AG08396 (cell line): Measurements from ENCODE around the gene FCAR.
"Not testable (repeated sequence)": the region's sequence is repeated elsewhere in the genome, so short reads cannot be mapped to it uniquely, and the experiment has no call there.

Source experiments
- DNase-seq: peaks from one replicate; pipeline ENCODE4 v3.0.0; 2012; ENCODE audit warnings: low spot score, mixed read lengths

FCAR gene

DNA sequence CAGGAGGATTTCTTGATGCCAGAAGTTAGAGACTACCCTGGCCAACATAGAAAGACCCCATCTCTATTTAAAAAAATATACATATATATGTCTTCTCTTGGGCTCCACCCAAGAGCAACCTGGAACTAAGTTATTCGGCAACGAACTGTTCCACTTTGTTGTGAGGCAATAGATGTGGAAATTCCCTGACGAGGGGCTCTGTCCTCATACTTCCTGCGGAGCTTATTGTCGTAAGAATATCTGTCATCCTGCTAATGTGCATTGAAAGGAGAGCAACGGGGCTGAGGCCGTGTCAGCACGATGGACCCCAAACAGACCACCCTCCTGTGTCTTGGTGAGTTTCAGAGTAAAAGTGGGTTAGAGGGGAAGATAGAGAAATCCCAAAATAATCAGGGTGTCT is at the start of gene FCAR:
TSS of gene FCAR (plus strand) at position 246 of the 400 bp plus-strand sequence. CDS start at position 301, 55 bp downstream.
- DNase-seq = no peak

DNA sequence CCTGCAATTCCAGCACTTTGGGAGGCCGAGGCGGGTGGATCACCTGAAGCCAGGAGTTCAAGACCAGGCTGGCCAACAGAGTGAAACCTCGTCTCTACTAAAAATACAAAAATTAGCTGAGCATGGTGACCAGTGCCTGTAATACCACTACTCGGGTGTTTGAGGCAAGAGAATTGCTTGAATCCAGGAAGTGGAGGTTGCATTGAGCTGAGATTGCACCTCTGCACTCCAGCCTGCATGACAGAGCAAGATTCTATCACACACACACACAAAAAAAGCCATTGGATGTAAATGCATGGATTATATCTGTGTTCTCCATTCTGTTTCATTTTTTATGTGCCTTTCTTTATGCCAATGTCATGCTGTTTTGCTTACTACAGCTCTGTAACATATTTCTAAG is 49.6 kb upstream of the FCAR start:
- DNase-seq = not testable (repeated sequence)

DNA sequence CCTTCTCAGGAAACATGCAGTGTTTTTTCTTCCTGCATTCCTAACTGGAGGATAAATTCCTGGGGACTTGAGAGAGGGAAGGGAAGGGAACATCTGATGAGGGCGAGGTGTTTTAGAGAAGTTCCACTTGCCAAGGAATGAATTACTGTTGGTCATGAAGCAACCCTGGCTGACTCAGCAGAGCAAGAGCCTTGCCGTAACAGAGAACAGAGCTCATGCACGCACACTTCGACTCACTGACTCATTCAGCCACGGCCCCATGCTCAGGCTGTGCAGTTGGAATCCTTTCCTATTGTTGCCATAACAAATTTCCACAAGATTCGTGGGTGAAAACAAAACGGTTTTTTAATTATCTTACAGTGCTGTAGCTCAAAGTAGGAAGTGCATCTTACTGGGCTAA is 48.7 kb upstream of the FCAR start:
- DNase-seq = not testable (repeated sequence)

DNA sequence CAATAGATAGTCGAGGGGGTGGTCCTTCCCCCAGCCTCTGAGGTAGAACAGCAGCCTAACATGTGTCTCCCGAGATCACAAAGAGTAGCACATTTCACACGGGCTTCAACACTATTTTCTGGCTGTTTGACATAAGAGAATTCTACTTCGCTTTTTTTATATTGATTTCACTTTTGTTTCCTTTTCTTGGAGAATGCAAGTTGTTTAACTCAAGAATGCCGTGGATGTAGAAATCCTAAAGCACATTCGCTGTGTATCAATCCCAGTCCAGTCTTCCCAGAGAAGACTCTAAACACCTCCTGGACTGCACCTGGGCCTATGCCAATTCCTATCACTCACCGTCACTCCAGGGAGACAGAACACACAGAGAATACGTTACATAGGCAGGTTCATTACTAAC is 46.0 kb upstream of the FCAR start:
- not testable (repeated sequence) for DNase-seq

DNA sequence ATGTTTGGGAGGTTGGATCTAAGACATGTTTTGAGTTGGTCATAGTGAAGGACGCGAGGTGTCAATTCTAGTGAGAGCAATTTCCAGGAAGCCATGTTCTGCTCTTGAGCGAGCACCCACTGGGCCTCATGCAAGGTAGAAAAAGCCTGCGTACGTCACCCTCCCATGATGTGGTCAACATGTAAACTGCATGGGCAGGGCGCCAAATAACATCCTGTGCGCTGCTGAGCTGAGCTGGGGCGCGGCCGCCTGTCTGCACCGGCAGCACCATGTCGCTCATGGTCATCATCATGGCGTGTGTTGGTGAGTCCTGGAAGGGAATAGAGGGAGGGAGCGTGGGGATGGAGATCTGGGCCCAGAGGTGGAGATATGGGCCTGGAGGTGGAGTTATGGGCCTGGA is 41.5 kb upstream of the FCAR start, which contains the start of gene KIR2DS4:
TSS of gene KIR2DS4 (plus strand) at position 181 of the 400 bp plus-strand sequence.
- DNase-seq = not testable (repeated sequence)

DNA sequence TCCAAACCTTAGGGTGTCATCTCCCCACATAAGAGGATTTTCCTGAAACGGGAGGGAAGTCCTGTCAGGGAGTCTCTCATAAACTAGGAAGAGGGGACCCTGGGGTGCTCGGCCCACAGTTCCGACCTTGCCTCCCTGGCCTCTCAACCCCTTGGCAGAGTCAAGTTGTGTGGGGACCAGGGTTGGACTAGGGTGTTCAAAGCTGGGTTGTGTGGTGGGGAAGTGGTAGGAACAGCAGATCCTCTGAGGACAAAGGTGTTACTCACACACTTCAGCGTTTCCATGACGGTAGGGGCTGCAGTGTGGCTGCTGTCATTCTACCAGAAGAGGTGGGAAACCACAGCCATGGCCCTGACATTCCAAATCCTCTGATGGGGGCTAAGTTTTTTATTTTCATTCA is 38.9 kb upstream of the FCAR start:
- not testable (repeated sequence) for DNase-seq

DNA sequence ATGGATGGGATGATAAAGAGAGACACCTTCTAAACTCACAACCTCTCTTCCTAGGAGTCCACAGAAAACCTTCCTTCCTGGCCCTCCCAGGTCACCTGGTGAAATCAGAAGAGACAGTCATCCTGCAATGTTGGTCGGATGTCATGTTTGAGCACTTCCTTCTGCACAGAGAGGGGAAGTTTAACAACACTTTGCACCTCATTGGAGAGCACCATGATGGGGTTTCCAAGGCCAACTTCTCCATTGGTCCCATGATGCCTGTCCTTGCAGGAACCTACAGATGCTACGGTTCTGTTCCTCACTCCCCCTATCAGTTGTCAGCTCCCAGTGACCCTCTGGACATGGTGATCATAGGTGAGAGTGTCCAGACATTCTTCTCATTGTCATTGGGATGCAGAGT is 36.5 kb upstream of the FCAR start:
- not testable (repeated sequence) for DNase-seq

DNA sequence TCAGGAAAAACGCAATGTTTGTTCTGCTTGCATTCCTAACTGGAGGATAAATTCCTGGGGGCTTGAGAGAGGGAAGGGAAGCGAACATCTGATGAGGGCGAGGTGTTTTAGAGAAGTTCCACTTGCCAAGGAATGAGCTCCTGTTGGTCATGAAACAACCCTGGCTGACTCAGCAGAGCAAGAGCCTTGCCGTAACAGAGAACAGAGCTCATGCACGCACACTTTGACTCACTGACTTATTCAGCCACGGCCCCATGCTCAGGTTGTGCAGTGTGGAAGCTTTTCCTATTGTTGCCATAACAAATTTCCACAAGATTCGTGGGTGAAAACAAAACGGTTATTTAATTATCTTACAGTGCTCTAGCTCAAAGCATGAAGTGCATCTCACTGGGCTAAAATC is 30.9 kb upstream of the FCAR start:
- not testable (repeated sequence) for DNase-seq

DNA sequence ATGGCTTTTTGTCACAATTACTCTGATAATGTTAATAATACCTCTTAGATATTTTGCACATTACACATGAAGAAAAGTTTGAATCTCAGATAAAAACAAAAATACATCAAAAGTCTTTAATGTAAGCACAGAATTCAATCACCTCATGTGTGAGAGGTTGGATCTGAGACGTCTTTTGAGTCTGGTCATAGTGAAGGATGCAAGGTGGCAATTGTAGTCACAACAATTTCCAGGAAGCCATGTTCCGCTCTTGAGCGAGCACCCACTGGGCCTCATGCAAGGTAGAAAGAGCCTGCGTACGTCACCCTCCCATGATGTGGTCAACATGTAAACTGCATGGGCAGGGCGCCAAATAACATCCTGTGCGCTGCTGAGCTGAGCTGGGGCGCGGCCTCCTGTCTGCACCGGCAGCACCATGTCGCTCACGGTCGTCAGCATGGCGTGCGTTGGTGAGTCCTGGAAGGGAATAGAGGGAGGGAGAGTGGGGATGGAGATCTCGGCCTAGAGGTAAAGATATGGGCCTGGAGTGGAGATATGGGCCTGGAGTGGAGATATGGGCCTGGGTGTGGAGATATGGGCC is 23.9 kb upstream of the FCAR start, which contains the start of gene KIR3DL2:
TSS of gene KIR3DL2 (plus strand) at position 383 of the 580 bp plus-strand sequence. CDS start at position 416, 33 bp downstream.
- DNase-seq = not testable (repeated sequence)

DNA sequence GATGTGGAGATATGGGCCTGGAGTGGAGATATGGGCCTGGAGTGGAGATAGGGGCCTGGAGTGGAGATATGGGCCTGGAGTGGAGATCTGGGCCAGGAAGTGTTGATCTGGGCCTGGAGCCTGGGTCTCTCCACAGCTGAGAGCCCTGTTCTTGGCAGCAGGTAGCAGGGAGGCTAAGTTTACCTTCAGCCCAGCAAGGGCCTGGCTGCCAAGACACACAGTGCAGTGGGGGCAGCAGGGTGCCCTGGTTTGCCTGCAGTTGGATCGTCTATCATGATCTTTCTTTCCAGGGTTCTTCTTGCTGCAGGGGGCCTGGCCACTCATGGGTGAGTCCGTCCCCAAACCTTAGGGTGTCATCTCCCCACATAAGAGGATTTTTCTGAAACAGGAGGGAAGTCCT is 23.1 kb upstream of the FCAR start:
- no peak for DNase-seq

DNA sequence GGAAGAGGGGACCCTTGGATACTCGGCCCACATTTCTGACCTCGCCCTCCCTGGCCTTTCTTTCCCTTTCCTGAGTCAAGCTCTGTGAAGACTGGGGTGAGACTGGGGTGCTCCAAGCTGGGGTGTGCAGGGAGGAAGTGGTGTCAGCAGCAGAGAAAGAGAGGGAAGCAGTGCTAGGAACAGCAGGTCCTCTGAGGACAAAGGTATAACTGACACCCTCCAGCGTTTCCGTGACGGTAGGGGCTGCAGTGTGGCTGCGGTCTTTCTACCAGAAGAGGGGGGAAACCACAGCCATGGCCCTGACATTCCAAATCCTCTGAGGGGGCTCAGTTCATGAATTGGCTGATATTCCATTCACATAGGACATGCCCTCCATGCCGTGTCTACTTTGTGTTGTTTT is 22.7 kb upstream of the FCAR start:
- DNase-seq = no peak

DNA sequence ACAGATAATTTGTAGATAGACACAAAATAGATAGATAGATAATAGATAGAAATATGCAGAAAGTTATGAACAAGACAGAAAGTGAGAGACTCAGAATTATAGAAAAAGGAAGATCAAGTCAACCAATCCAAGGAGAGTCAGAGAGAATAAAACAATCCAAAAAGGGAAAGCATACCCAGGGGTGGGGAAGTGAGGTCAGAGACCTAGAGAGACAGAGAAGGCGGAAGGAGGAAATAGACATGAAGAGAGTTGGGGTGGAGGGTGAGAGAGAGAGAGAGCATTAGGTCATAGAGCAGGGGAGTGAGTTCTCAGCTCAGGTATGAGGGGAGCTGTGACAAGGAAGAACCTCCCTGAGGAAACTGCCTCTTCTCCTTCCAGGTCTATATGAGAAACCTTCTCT is 18.8 kb upstream of the FCAR start:
- DNase-seq = not testable (repeated sequence)

DNA sequence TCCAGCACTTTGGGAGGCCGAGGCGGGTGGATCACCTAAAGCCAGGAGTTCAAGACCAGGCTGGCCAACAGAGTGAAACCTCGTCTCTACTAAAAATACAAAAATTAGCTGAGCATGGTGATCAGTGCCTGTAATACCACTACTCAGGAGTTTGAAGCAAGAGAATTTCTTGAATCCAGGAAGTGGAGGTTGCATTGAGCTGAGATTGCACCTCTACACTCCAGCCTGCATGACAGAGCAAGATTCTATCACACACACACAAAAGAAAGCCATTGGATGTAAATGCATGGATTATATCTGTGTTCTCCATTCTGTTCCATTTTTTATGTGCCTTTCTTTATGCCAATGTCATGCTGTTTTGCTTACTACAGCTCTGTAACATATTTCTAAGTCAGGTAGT is 15.6 kb upstream of the FCAR start:
- DNase-seq = not testable (repeated sequence)

DNA sequence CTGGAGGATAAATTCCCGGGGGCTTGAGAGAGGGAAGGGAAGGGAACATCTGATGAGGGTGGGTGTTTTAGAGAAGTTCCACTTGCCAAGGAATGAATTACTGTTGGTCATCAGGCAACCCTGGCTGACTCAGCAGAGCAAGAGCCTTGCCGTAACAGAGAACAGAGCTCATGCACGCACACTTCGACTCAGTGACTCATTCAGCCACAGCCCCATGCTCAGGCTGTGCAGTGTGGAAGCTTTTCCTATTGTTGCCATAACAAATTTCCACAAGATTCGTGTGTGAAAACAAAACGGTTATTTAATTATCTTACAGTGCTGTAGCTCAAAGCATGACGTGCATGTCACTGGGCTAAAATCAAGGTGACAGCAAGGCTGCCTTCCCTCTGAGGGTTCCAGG is 14.6 kb upstream of the FCAR start:
- not testable (repeated sequence) for DNase-seq

DNA sequence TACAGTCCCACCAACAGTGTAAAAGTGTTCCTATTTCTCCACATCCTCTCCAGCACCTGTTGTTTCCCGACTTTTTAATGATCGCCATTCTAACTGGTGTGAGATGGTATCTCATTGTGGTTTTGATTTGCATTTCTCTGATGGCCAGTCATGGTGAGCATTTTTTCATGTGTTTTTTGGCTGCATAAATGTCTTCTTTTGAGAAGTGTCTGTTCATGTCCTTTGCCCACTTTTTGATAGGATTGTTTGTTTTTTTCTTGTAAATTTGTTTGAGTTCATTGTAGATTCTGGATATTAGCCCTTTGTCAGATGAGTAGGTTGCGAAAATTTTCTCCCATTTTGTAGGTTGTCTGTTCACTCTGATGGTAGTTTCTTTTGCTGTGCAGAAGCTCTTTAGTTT is 10.6 kb upstream of the FCAR start:
- not testable (repeated sequence) for DNase-seq

DNA sequence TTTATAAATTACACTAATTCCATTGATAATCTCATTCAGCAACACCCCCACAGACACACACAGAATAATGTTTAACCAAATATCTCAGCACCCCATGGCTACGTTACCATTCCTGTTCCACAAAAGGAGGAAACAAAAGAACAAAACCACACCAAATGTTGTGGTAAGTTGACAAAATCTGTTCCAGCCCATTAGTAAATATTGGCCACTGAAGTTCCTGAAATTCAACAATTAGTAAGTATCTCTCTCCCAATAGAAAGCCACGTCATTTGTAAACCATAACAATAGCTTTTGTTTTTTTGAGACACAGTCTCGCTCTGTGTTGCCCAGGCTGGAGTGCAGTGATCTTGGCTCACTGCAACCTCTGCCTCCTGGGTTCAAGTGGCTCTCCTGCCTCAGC is 2.3 kb upstream of the FCAR start:
- DNase-seq = no peak

DNA sequence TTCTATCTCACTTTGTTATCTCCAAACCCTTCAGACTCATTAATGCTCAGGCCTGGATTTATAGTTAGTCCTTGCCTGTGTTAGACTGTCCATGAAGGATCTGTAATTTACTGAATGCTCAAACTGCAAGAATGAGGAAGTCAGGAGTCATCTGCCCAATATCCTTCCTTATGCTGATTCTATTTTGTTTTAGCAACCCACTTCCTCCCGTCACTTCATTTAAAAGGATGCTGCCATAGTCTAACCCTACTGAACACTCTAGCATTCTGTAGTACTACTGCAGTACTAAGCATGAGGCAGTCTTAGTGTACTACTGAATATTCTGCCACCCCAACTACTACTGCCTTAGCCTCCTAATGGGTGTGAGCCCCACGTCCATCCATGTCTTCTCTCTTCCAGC is 1.5 kb downstream of the FCAR start:
- DNase-seq = no peak

DNA sequence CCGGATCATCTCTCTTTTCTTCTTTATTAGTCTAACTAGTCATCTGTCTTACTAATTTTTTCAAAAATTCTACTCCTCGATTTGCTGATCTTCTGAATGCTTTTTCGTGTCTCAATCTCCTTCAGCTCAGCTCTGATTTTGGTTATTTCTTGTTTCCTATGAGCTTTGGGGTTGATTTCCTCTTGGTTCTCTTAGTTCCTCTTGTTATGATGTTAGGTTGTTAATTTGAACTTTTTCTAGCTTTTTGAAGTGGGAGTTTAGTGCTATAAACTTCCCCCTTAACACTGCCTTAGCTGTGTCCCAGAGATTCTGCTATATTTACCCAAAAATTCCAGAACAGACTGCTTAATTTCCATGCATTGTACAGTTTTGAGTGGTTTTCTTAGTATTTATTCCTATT is 3.4 kb downstream of the FCAR start:
- no peak for DNase-seq

DNA sequence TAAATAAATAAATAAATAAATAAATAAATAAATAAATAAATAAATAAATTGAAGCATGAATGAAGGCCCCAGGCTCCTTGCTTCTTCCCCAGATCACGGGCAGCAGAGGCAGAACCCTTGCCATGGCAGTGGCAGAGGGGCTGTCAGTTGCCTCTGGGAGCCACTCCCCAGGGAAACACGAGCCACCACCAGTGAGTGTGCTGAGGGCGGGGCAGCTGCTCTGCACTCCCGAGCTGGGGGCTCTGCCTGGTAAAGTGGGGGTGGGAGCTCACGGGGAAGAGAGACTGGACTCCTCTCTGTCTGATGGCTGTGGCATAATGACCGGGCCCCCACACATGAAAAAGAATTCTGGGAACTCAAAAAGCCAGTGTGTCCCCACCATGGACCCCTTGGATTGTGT is 7.8 kb downstream of the FCAR start:
- no peak for DNase-seq

DNA sequence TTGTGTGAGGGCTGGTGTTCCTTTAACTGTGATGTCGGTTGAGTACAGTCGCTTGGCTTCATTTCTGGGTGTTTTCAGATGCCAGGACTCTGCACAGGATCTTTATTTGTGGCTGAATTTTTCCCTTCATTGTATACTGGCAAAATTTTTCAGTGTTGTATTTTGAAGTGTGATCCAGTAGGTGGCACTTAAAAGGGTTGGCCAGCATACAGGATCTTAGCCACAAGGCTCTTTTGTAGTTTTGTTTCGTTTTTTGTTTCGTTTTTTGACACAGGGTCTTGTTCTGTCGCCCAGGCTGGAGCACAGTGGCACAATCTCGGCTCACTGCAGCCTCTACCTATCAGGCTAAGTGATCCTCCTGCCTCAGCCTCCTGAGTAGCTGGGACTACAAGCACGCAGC is 8.7 kb downstream of the FCAR start:
- DNase-seq = no peak

DNA sequence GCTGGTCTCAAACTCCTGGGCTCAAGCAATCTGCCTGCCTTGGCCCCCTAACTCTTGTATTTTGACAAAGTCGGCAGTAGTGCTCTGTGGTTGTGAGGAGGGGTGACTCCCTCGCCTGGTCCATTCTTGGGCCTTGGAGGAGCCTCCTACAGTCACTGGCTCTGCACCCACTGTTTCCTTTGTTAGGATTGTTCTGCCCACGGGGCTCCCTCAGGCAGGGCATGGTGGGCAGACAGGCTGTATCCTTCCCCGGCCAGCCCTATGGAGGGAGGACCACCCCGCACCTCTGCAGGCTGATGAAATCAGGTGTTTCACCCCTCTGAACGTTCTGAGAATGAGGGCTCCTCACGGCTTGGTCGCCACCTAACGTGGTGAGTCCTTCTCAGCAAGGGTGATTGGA is 9.2 kb downstream of the FCAR start:
- no peak for DNase-seq

DNA sequence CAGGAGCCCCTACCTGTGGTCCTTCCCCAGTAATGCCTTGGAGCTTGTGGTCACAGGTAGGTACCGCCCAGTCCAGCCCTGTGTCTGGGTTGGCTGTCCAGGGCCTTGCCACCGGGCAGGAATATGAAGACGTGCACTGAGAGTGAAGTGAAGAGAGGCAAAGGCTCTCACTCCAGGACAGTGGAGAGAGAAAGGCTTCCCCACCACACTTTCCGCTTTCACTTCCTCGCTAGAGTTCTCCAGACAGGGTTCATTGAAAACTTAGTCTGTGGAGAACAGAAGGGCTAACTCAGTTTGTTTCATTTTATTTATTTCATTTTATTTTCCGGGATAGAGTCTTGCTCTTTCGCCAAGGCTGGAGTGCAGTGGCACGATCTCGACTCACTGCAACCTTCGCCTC is 14.2 kb downstream of the FCAR start:
- DNase-seq = no peak

DNA sequence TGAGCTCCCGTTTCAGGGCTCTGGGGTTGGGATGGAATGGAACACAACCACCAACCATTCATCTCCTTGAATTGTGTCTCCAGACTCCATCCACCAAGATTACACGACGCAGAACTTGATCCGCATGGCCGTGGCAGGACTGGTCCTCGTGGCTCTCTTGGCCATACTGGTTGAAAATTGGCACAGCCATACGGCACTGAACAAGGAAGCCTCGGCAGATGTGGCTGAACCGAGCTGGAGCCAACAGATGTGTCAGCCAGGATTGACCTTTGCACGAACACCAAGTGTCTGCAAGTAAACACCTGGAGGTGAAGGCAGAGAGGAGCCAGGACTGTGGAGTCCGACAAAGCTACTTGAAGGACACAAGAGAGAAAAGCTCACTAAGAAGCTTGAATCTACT is 15.5 kb downstream of the FCAR start:
- DNase-seq = no peak

DNA sequence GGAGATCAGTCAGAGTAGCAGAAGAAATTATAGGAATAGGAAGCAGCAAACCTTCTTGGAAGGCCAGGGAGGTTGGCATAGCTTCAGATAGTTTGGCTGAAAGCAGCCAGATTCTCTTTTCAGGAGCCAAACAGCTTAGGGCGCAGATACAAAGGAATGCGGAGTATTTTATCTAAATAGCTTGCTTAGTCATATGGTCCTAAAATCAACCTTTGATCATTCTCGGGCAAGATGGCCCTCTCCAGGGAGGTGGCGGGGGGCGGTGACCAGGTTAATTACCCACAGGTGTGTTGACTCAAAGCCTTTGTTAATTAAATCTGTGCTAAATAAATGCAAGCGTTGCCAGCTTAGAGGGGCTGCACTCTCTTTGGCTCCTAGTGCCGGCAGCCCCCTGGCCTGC is 19.4 kb downstream of the FCAR start:
- DNase-seq = no peak
